HG03558 (cell line): ENCODE results near the gene AGAP1.
"Not testable (repeated sequence)": the region's sequence is repeated elsewhere in the genome, so short reads cannot be mapped to it uniquely, and the experiment has no call there.

Experiments
- ATAC-seq: cut with Tn5 transposase; IDR thresholded peaks from one replicate; pipeline ENCODE4 v1.9.1; 2021; ENCODE audit warnings: moderate number of reproducible peaks; ENCODE audit not compliant: unreplicated experiment; ENCODE audit errors: extremely low read depth

Gene AGAP1

GRCh38 chr2:235599596-235600338 lies 105.9 kb downstream of the AGAP1 start:
- ATAC-seq, result no peak

GRCh38 chr2:235600406-235600805 lies 106.6 kb downstream of the AGAP1 start:
- no peak for ATAC-seq

- ATAC-seq, result no peak
Measured at GRCh38 chr2:235600926-235601325, 107.1 kb downstream of the AGAP1 start.

DNA sequence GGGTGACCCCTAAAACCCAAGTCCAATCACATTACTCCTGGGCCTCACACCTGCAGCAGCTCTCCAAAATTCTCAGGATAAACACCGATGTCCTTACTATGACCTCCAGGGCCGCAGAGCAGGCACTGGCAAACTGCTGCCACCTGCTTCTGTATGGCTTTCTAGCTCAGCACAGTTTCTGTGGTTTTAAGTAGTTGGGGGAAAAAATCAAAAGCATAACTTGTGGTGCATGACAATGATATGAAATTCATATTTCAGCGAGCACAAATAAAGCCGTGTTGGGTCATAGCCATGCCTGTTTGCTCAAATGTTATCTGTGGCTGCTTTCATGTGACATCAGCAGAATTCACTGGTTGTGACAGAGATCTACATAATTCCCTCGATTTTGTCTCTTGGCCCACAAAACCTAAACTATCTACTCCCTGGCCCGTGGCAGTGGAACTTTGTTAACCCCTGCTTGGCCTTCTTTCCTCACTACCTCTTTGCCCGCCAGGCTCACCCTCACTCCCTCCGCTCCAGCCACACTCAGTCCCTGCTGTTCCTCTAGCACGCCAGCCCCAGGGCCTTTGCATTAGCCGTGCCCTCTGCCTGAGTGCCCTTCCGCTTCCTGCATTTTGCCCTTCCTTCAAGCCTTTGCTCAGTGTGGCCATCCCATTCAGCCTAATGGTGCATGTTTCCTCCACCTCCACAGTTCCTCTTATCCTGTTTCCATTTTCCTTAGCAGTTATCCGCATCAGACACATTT lies 108.3 kb downstream of the AGAP1 start:
- no peak for ATAC-seq

DNA sequence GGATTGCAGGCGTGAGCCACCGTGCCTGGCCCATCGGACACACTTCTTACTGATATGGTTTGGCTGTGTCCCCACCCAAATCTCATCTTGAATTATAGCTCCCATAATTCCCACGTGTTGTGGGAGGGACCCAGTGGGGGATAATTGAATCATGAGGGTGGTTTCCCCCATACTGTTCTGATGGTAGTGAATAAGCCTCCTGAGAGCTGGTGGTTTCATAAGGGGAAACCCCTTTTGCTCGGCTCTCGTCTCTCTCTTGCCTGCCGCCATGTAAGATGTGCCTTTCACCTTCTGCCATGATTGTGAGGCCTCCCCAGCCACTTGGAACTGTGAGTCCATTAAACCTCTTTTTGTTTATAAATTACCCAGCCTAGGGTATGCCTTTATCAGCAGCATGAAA lies 109.1 kb downstream of the AGAP1 start:
- not testable (repeated sequence) for ATAC-seq

GRCh38 chr2:235603659-235604058 lies 109.8 kb downstream of the AGAP1 start:
- ATAC-seq, result no peak

- ATAC-seq, result no peak
Measured at GRCh38 chr2:235605312-235606003, 111.6 kb downstream of the AGAP1 start.

GRCh38 chr2:235606004-235606715 lies 112.3 kb downstream of the AGAP1 start:
- ATAC-seq, result no peak

GRCh38 chr2:235607546-235608199 lies 113.8 kb downstream of the AGAP1 start:
- ATAC-seq, result no peak

- ATAC-seq, result no peak
Measured at GRCh38 chr2:235608200-235608887, 114.5 kb downstream of the AGAP1 start.

DNA sequence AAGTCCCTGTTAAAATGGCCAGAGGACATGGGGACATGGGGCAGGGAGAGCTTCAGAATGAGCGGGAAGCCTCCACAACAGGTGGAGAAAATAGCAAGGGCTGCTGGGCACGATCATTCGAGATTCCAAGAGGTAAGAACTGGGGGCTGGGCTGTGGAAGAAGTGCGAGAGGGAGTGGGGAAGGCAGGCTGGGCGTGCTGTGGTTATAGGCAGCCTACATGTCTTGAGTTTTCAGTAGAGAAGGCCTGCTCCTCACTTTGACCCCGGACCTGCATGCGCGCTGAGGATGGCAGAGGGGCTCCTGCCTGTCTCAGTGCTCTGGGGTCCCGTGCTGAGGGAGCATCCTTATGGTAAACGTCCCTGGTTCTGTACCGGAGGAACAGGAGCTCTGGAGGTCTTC lies 115.5 kb downstream of the AGAP1 start:
- no peak for ATAC-seq

DNA sequence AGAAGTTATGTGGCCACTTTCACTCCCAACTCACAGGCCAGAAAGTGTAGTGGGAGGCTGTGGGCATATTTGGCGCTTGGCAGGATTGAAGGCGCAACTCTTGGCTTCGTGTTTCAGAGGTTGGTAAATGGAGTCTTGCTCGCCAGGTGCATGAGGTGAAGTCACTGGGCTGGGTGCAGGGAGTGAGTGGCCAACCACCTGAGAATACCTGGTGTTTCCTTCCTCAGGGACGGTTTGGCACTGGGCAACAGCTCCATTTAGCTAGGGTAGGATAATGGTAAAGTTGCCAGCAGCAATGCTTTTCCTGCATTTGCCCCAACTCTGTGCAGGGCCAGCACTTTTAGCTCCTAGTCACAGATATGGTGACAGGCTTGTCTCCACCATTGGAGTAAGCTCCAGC lies 115.9 kb downstream of the AGAP1 start:
- no peak for ATAC-seq

DNA sequence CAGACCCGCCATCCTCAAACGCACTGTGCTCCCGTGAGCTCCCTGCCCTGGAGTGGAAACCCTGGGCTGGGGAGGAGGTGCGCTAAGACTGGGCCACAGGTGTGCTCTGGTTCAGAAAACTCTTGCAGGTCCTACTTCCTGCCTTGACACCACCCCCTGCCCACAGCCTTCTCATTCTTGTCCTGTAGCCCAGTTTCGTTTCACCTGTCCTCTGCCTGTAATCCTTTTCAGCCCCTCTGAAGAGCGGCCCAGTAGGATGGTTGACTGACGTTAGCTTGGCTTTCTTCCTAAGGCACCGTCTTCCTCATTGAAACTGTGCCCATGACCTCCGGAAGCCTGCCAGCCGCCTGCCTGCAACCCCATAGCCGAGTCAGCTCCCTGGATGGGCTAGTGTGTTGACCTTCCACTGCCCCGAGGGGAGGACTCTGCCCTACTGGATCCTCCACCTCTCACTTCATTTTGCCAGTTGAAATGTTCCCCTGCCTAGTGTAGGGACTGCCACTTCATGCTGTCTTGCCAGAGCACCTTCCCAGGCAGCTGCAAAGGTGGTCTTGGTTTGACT lies 116.9 kb downstream of the AGAP1 start:
- ATAC-seq, result no peak

- no peak for ATAC-seq
Measured at GRCh38 chr2:235611349-235611748, 117.5 kb downstream of the AGAP1 start.

- no peak for ATAC-seq
Measured at GRCh38 chr2:235611756-235612155, 117.9 kb downstream of the AGAP1 start.

DNA sequence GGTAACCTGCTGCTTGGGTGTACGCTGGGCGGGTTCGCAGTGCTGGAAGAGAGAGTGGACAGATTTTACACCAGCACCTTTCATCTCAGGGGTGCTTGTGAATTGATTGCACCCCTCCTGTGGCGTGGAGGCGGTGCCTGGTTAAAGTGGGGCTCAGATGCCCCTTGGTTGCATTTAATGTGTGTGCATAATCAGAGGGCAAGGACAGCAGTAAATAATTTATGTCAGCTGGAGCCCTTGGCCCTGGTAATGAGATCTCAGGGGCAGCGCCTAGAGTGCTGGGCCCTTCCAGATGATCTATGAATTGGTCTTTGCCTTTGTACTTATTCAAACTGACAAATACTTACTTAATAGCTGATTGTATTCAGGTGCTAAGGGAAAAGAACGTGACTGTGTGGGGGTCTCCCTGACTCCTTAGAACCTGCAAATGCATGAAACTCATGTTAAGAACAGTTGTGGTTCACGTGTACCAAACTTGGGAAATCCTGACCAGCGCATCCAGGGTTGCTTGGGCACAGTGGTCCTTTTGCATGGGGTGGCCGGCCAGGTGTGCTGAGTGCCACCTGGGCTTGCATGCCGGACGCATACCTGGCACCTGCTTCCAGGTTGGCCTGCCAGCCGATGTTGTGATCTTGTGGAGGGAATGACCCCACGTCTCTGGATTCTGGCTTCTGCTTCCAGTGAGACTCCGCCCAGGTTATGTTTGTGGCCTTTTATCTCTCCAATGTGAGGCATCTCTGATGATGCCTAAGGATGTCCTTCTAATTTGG lies 118.5 kb downstream of the AGAP1 start:
- ATAC-seq, result no peak

GRCh38 chr2:235613649-235614048 lies 119.8 kb downstream of the AGAP1 start:
- no peak for ATAC-seq

GRCh38 chr2:235614176-235614860 lies 120.5 kb downstream of the AGAP1 start:
- no peak for ATAC-seq
